SK-N-SH treated with all-trans-retinoic acid at 6 μM for 48 hours (cell line): ENCODE data around the gene ADH1A.

Experiments
- ATAC-seq: fragments of 200-7000 bp; cut with Tn5 transposase; 3 replicates; pipeline ENCODE4 v1.9.1; 2020; ENCODE audit warnings: mild to moderate bottlenecking, moderate library complexity
- ARNTL ChIP-seq: fragments of 450-650 bp; formaldehyde crosslinking; IDR thresholded peaks from 2 replicates; pipeline ENCODE4 v1.5.0; 2020; ENCODE audit warnings: low read depth, mild to moderate bottlenecking, moderate library complexity, borderline replicate concordance
- BACH2 ChIP-seq: fragments of 250-450 bp; sonication (Bioruptor Pico); IDR thresholded peaks from 2 replicates; pipeline ENCODE4 v1.9.0; 2021; ENCODE audit warnings: mild to moderate bottlenecking, borderline replicate concordance
- CSDC2 ChIP-seq: fragments of 250-450 bp; sonication (Bioruptor Pico); IDR thresholded peaks from 2 replicates; pipeline ENCODE4 v1.5.0; 2020; ENCODE audit warnings: mild to moderate bottlenecking, moderate library complexity
- ESRRG ChIP-seq: fragments of 250-450 bp; sonication (Bioruptor Pico); IDR thresholded peaks from 2 replicates; pipeline ENCODE4 v1.6.1; 2021; ENCODE audit warnings: mild to moderate bottlenecking
- GLIS3 ChIP-seq: fragments of 250-450 bp; sonication (Bioruptor Pico); IDR thresholded peaks from 2 replicates; pipeline ENCODE4 v1.5.0; 2020; ENCODE audit warnings: mild to moderate bottlenecking, moderate library complexity
- ISL1 ChIP-seq: fragments of 250-450 bp; sonication (Bioruptor Pico); IDR thresholded peaks from 2 replicates; pipeline ENCODE4 v2.1.2; 2022; ENCODE audit warnings: mild to moderate bottlenecking, moderate library complexity
- OSR1 ChIP-seq: fragments of 250-450 bp; sonication (Bioruptor Pico); IDR thresholded peaks from 2 replicates; pipeline ENCODE4 v1.8.0; 2022; ENCODE audit warnings: moderate library complexity, mild to moderate bottlenecking, inconsistent platforms
- PPARA ChIP-seq: fragments of 250-450 bp; sonication (Bioruptor Pico); IDR thresholded peaks from 2 replicates; pipeline ENCODE4 v1.5.0; 2020; ENCODE audit warnings: mild to moderate bottlenecking, borderline replicate concordance
- SNAI2 ChIP-seq: fragments of 250-450 bp; sonication (Bioruptor Pico); IDR thresholded peaks from 2 replicates; pipeline ENCODE4 v1.5.0; 2020; ENCODE audit warnings: mild to moderate bottlenecking, moderate library complexity
- TOX ChIP-seq: fragments of 250-450 bp; sonication (Bioruptor Pico); IDR thresholded peaks from 2 replicates; pipeline ENCODE4 v1.8.0; 2021; ENCODE audit warnings: mild to moderate bottlenecking, moderate library complexity, borderline replicate concordance
- ZC3H10 ChIP-seq: fragments of 250-450 bp; sonication (Bioruptor Pico); IDR thresholded peaks from 2 replicates; pipeline ENCODE4 v1.5.1; 2021; ENCODE audit warnings: mild to moderate bottlenecking, moderate library complexity
- ZFP3 ChIP-seq: fragments of 250-450 bp; sonication (Bioruptor Pico); IDR thresholded peaks from 2 replicates; pipeline ENCODE4 v1.5.0; 2020; ENCODE audit warnings: mild to moderate bottlenecking, moderate library complexity
- ZFP30 ChIP-seq: fragments of 450-650 bp; formaldehyde crosslinking; IDR thresholded peaks from 2 replicates; pipeline ENCODE4 v1.5.0; 2022; ENCODE audit warnings: mild to moderate bottlenecking, moderate library complexity
- ZNF565 ChIP-seq: fragments of 450-650 bp; formaldehyde crosslinking; conservative IDR thresholded peaks from 2 replicates; pipeline ENCODE4 v1.5.0; 2020; ENCODE audit warnings: low read depth, mild to moderate bottlenecking, moderate library complexity
- ZNF70 ChIP-seq: fragments of 450-650 bp; formaldehyde crosslinking; IDR thresholded peaks from 2 replicates; pipeline ENCODE4 v1.5.0; 2020; ENCODE audit warnings: mild to moderate bottlenecking, moderate library complexity
- ZNF8 ChIP-seq: fragments of 450-650 bp; formaldehyde crosslinking; IDR thresholded peaks from 2 replicates; pipeline ENCODE4 v1.5.0; 2020; ENCODE audit warnings: mild to moderate bottlenecking, moderate library complexity
- TF ChIP-seq, protein P1 (sequence below): fragments of 250-450 bp; sonication (Bioruptor Pico); IDR thresholded peaks from 2 replicates; pipeline ENCODE4 v1.8.0; 2020; ENCODE audit warnings: mild to moderate bottlenecking, moderate library complexity, borderline replicate concordance
- TF ChIP-seq, protein P2 (sequence below): fragments of 250-450 bp; sonication (Bioruptor Pico); IDR thresholded peaks from 2 replicates; pipeline ENCODE4 v1.5.0; 2020; ENCODE audit warnings: mild to moderate bottlenecking, moderate library complexity
- TF ChIP-seq, protein P3 (sequence below): fragments of 250-450 bp; sonication (Bioruptor Pico); IDR thresholded peaks from 2 replicates; pipeline ENCODE4 v1.8.0; 2021; ENCODE audit warnings: low read depth, mild to moderate bottlenecking, moderate library complexity, borderline replicate concordance
- TF ChIP-seq, protein P4 (sequence below): fragments of 250-450 bp; sonication (Bioruptor Pico); IDR thresholded peaks from 2 replicates; pipeline ENCODE4 v1.5.1; 2021; ENCODE audit warnings: mild to moderate bottlenecking, moderate library complexity
- TF ChIP-seq, protein P5 (sequence below): fragments of 250-450 bp; sonication (Bioruptor Pico); IDR thresholded peaks from 2 replicates; pipeline ENCODE4 v1.5.1; 2020; ENCODE audit warnings: low read depth, mild to moderate bottlenecking, moderate library complexity

ADH1A gene

DNA sequence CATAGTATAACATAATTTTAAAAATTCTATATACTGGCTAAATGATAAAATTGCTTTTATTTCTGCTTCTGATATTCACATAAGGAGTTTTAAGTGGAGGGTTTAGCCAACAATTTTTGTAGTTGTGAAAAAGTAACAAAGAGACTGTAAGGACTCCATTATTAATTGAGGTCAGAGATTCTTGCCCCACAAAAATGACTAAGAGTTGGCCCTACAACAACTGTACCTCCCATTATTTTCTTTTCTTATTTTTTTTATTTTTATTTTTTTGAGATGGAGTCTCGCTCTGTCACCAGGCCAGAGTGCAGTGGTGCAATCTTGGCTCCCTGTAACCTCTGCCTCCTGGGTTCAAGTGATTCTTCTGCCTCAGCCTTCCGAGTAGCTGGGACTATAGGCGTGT is 39.9 kb upstream of the ADH1A start (continued):
- TF ChIP-seq, protein P1, sequence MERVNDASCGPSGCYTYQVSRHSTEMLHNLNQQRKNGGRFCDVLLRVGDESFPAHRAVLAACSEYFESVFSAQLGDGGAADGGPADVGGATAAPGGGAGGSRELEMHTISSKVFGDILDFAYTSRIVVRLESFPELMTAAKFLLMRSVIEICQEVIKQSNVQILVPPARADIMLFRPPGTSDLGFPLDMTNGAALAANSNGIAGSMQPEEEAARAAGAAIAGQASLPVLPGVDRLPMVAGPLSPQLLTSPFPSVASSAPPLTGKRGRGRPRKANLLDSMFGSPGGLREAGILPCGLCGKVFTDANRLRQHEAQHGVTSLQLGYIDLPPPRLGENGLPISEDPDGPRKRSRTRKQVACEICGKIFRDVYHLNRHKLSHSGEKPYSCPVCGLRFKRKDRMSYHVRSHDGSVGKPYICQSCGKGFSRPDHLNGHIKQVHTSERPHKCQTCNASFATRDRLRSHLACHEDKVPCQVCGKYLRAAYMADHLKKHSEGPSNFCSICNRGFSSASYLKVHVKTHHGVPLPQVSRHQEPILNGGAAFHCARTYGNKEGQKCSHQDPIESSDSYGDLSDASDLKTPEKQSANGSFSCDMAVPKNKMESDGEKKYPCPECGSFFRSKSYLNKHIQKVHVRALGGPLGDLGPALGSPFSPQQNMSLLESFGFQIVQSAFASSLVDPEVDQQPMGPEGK (CRISPR knock-in tag) = no peak

DNA sequence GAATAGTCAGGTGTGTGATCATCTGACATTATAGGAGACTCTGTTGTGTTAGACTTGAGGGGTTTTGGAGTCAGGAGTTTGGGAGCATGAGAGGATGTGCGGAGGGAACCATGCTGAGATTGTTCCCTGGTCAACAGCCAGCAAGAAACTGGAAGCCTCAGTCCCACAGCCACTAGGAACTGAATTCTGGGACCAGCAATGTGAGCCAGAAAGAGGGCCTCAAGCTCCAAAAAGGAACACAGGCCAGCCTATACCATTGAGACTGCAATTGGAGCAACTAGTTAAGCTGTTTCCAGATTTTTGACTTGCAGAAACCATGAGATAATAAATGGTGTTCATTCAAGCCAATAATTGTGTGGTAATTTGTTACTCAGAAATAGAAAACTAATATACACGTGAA is 39.1 kb upstream of the ADH1A start:
- no peak for ATAC-seq
- TF ChIP-seq ZNF70 (CRISPR knock-in tag) = no peak
- TF ChIP-seq, protein P2, sequence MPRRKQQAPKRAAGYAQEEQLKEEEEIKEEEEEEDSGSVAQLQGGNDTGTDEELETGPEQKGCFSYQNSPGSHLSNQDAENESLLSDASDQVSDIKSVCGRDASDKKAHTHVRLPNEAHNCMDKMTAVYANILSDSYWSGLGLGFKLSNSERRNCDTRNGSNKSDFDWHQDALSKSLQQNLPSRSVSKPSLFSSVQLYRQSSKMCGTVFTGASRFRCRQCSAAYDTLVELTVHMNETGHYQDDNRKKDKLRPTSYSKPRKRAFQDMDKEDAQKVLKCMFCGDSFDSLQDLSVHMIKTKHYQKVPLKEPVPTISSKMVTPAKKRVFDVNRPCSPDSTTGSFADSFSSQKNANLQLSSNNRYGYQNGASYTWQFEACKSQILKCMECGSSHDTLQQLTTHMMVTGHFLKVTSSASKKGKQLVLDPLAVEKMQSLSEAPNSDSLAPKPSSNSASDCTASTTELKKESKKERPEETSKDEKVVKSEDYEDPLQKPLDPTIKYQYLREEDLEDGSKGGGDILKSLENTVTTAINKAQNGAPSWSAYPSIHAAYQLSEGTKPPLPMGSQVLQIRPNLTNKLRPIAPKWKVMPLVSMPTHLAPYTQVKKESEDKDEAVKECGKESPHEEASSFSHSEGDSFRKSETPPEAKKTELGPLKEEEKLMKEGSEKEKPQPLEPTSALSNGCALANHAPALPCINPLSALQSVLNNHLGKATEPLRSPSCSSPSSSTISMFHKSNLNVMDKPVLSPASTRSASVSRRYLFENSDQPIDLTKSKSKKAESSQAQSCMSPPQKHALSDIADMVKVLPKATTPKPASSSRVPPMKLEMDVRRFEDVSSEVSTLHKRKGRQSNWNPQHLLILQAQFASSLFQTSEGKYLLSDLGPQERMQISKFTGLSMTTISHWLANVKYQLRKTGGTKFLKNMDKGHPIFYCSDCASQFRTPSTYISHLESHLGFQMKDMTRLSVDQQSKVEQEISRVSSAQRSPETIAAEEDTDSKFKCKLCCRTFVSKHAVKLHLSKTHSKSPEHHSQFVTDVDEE (CRISPR knock-in tag) = no peak
- no peak for TF ChIP-seq ZNF8
- no peak for TF ChIP-seq BACH2
- no peak for TF ChIP-seq OSR1 (CRISPR knock-in tag)
- no peak for TF ChIP-seq PPARA (CRISPR knock-in tag)
- TF ChIP-seq, protein P3, sequence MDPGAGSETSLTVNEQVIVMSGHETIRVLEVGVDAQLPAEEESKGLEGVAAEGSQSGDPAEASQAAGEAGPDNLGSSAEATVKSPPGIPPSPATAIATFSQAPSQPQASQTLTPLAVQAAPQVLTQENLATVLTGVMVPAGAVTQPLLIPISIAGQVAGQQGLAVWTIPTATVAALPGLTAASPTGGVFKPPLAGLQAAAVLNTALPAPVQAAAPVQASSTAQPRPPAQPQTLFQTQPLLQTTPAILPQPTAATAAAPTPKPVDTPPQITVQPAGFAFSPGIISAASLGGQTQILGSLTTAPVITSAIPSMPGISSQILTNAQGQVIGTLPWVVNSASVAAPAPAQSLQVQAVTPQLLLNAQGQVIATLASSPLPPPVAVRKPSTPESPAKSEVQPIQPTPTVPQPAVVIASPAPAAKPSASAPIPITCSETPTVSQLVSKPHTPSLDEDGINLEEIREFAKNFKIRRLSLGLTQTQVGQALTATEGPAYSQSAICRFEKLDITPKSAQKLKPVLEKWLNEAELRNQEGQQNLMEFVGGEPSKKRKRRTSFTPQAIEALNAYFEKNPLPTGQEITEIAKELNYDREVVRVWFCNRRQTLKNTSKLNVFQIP (CRISPR knock-in tag) = no peak
- TF ChIP-seq GLIS3 (CRISPR knock-in tag) = no peak
- TF ChIP-seq CSDC2 (CRISPR knock-in tag) = no peak
- TF ChIP-seq ISL1 (CRISPR knock-in tag) = no peak
- TF ChIP-seq ZFP3 (CRISPR knock-in tag) = no peak

DNA sequence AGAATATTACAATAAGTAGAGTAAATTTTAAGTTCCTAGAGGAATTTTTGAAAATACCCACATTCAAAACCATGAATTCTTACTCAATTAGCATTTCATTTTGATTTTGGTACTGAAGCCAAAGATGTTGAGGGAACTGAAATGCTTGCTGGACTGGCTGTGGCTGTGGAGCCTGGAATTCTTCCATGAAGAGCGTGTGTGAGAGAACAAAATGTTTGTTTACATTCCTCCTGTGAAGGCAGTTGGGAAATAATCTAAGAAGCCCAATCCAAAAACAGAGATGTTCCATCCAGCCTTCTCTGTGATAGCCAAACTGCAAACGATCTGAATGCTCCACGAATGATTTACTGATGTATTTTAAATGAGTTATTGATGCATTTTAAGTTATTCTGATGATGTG is 34.2 kb upstream of the ADH1A start:
- ATAC-seq = no peak
- TF ChIP-seq CSDC2 (CRISPR knock-in tag) = no peak
- TF ChIP-seq, protein P1 (CRISPR knock-in tag) = no peak
- no peak for TF ChIP-seq PPARA (CRISPR knock-in tag)
- TF ChIP-seq SNAI2 (CRISPR knock-in tag) = no peak
- TF ChIP-seq, protein P3 (CRISPR knock-in tag) = no peak
- no peak for TF ChIP-seq OSR1 (CRISPR knock-in tag)
- no peak for TF ChIP-seq ZNF8
- TF ChIP-seq ARNTL = no peak
- no peak for TF ChIP-seq TOX (CRISPR knock-in tag)
- TF ChIP-seq, protein P4, sequence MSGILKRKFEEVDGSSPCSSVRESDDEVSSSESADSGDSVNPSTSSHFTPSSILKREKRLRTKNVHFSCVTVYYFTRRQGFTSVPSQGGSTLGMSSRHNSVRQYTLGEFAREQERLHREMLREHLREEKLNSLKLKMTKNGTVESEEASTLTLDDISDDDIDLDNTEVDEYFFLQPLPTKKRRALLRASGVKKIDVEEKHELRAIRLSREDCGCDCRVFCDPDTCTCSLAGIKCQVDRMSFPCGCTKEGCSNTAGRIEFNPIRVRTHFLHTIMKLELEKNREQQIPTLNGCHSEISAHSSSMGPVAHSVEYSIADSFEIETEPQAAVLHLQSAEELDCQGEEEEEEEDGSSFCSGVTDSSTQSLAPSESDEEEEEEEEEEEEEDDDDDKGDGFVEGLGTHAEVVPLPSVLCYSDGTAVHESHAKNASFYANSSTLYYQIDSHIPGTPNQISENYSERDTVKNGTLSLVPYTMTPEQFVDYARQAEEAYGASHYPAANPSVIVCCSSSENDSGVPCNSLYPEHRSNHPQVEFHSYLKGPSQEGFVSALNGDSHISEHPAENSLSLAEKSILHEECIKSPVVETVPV (CRISPR knock-in tag) = no peak
- TF ChIP-seq BACH2 = no peak
- no peak for TF ChIP-seq GLIS3 (CRISPR knock-in tag)
- TF ChIP-seq ZFP3 (CRISPR knock-in tag) = no peak

DNA sequence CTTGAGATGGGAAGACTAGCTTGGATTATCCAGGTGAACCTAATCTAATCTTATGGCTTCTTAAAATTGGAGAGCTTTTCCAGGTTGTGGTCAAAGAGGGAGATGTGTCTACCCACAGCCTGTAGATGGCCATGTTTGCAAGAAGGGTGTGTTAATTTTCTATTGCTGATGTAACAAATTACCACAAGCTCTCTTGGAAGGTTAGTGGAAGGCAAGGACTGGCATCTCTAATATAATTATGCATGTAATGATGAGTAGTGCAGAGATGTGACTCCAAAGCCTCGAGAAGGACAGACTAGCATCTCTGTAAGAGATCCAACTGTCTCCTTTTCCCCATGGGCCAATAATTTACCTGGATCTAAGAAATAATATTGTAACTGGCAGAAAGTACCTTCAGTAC is 33.6 kb upstream of the ADH1A start:
- ATAC-seq = no peak
- TF ChIP-seq CSDC2 (CRISPR knock-in tag) = no peak
- TF ChIP-seq, protein P1 (CRISPR knock-in tag) = no peak
- TF ChIP-seq ZFP3 (CRISPR knock-in tag) = no peak
- TF ChIP-seq BACH2 = no peak
- TF ChIP-seq ZFP30 = no peak
- TF ChIP-seq, protein P5, sequence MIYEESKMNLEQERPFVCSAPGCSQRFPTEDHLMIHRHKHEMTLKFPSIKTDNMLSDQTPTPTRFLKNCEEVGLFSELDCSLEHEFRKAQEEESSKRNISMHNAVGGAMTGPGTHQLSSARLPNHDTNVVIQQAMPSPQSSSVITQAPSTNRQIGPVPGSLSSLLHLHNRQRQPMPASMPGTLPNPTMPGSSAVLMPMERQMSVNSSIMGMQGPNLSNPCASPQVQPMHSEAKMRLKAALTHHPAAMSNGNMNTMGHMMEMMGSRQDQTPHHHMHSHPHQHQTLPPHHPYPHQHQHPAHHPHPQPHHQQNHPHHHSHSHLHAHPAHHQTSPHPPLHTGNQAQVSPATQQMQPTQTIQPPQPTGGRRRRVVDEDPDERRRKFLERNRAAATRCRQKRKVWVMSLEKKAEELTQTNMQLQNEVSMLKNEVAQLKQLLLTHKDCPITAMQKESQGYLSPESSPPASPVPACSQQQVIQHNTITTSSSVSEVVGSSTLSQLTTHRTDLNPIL (CRISPR knock-in tag) = no peak
- TF ChIP-seq ESRRG = no peak
- no peak for TF ChIP-seq ZNF565
- TF ChIP-seq GLIS3 (CRISPR knock-in tag) = no peak
- TF ChIP-seq ZC3H10 (CRISPR knock-in tag) = no peak
